Activated CD4-positive, alpha-beta T cell treated with anti-CD3 and anti-CD28 coated beads, Interleukin-2, amount 50 U/mL, for 1 hour (primary cell): ENCODE results near the gene HTR3D.
"Not testable (repeated sequence)": the region's sequence is repeated elsewhere in the genome, so short reads cannot be mapped to it uniquely, and the experiment has no call there.

ENCODE experiments used
- DNase-seq: peaks from one replicate; pipeline ENCODE4 v3.0.0-alpha.2; 2020

Gene HTR3D, protein sequence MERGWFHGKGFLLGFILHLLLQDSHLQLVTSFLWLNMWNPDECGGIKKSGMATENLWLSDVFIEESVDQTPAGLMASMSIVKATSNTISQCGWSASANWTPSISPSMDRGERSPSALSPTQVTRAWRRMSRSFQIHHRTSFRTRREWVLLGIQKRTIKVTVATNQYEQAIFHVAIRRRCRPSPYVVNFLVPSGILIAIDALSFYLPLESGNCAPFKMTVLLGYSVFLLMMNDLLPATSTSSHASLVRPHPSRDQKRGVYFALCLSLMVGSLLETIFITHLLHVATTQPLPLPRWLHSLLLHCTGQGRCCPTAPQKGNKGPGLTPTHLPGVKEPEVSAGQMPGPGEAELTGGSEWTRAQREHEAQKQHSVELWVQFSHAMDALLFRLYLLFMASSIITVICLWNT

DNA sequence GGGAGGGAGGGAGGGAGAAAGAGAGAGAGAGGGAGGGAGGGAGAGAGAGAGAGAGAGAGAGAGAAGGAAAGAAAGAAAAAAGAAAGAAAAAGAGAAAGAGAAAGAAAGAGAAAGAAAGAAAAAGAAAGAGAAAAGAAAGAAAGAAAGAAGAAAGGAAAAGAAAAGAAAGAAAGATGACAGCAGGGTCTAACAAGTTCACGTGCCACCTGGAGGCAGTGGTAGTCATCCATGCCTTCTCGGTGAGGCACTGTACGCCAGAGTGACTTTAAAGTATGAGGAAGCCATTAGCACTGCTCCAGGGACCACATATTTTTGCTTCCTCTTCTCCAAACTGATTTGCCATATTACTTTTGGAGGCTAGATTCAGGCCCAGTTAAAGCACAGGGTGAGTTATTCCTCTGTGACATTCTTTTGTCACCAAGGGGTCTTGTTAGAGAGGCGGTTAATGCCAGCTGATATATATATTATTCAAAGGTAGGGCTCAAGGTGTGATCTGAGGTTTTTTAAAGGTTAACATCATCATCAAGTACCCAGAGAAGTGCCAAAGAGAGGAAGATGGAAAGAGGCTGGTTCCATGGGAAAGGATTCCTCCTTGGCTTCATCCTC is at the start of gene HTR3D:
HTR3D (plus strand) TSS at position 556 of the 606 bp plus-strand sequence; CDS start at position 556, 0 bp downstream.
- DNase-seq, result no peak

DNA sequence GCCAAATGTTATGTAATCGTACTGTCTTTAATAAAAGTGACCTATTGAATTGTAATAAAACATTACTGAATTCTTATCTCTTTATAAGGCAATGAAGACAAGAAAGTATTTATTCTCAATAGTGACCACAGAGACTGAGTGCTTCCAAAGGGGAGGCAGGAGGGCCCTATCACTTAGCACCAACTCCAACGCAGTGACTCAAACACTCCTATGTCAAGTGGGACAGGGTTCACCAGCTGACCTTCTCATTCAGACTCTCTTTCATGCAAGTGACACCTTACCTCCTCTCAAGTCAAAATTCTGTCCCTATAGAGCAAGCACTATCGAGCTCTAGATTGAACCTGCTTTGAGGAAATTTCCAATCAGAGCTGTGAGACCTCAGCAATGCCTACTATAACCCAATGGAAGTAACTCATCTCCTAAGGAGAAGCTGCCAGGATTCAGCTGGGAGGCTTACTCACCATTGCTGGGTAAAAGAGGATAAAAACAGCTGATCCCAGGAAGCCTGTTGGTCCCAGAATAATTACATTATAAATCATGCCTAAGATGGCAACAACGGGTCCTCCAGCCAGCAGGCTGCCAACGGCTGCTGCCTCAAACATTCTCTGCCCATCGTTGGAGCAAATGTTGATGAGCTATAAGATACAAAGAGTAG is 49.4 kb upstream of the HTR3D start:
- DNase-seq, result no peak

DNA sequence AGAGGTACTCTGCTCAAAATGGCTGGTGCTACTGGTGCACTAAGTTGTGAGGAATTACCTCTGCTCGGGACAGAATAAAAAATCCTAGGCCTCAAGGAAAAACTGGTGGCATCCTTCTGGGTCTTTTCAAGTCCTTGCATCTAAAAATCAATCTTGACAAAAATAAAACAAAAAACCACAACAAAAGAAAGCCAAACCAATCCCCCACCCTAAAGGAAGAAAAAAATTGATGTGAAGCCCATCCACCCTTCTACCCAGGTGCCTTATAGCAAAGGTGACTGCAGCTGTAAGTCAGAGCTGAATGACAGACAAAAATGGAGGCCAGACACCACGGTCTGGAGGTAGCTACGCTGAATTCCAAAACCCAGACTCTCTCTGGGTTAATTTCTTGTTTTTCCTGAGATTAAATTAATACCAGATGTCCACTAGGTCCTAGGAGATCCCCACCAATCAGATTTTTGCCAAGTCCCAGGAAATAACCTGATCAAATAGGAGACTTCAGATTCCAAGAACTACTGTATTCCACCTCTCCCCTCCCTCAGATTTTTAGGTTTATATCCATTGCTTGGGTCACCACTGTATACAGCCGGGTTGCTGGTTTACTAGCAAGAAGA is 47.3 kb upstream of the HTR3D start:
- no peak for DNase-seq

DNA sequence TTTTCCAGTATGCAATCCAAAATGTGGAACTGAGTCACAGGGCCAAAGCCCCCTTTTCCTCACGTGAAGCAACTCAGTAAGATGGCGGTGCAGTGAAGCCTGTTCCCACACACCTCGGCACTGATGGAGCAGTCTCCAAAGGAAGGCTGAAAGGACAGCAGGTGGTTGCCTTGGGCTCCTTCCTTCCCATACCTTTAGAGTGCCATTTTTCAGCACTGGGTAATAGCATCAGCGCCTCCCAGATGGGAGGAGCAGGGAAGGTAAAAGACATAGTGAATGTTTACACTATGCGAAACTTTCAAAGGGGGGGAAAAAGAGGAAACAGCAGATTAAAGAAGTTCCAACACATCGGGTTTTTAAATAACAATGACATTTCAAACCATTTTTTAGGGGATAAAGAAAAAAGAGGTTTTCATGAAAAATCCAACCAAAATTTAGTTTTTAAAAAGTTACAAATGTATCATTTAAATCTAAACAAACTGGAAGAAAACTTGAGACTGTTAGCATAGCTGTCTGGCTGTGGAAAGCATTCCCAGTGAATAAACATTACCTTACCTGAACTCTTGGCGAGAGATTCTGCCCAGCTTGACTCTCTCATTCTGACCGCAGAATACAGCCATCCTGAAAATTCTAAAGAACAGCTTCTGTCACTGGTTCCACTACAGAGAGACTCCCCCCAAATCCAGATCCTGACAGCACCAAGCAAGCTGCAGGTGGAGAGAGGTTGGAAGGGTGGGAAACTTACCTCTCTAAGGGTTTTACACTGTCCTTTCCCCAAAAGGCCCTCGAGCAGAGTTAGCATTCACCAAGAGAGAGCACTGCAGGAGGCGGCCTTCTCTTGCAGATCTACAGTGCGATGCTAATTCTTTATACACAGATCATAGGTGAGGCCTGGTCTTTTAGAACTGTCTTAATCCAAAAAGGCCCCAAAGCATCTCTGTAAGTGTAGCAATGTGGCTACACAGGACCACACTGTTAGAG is 46.5 kb upstream of the HTR3D start:
- no peak for DNase-seq

DNA sequence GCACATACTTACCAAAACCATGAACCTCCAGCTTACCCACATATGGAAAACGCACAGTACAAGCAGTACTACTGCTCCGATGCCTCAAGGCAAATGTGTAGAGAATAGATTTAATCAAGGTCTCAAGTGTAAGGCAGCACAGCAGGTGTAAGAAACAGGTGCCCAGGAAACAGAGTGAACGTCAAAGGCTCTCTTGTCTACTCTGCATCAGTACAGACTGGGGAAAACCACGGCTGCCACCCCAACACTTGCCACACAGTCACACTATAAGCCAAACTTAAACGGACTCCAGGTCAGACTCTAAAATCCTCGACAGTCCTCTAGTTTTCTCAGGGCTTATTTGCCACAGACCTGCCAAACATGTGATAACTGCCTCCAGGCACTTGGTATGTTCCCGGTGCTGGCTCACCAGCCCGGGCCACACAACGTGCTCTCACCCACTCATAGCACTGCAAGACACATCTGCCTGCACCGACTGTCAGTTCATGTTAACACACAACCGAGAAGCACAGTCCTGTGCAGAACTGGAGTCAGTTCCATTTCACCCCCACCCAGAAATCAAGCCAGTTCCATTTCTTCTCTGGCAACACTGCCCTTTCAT is 44.4 kb upstream of the HTR3D start:
- no peak for DNase-seq

DNA sequence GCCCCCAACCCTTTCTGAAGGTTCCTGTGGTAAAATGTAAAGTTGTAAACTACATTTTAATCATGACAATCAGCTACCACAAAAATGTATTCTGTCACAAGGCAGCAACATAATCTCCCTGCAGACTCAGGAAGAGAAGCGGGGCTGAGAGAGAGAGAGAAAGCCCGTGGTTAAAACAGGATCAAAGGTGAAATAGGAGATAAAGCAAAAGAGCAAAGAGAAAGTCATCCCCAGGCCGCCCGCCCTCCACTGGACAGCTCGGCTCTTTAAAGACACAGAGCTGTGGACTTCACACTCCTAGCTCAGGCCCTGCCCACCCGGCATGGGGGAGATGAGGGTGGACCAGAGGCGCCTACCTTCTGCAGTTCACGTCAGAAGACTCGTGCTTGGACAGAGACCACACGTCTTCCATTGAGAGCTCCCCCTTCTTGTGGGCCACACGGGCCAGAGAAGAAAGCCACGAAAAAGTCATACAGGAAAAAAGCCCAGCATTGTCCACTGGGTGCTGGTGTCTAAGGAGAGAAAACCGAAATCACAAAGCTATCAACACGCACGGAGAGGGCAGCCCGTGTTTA is 43.2 kb upstream of the HTR3D start:
- no peak for DNase-seq

DNA sequence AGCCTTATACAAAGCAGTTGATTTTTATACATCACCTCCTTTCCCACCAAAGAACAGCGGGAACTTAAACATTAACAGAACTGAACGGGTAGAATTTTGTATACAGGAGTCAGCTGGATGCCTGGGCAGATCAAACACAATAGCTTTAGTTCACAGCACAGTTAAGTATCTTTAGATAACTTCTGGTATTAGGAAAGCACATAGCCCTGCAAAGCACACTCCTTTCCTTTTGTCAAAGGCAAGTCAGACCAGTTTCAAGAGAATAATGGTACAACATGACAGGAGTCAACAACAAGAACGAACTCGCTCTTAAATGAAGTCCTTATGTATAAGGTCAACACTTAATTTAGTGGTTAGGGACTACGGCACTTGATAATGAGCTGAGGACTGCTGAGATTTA is 40.1 kb upstream of the HTR3D start:
- DNase-seq, result no peak

DNA sequence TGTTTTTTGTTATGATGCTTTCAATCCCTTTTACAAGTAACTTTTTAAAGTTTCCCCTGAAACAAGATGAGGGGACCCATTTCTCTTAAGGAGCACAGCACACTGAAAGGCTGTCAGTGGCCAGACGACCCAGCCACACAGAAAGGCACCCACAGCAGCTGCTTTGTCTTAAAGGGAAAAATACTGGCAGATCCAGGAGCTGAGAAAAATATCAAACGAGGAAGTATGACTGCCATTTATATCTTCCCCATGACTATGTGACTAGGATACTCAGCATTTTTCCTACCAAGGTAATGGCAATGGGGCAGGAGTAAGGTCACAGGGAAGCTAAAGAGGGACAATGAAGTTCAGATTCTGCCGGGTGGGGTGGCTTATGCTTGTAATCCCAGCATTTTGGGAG is 29.8 kb upstream of the HTR3D start:
- DNase-seq, result no peak

DNA sequence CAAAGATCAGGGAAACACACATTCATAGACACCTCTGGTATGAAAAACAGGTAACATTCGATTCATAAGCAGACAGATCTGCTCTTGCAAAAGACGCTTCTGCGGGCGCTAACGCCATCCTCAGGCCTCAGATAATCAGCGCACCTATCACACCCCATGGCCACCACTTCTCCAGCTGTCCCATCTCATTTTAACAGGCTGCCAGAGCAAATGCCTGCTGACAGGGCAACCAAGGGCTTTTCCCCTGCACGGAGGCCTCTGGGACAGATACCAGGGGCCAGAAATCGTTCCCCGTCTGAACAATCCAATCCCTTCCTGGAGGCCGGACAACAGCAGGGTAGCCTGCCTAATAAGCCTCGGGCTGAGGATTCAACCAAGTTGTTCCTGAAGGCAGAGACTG is 29.1 kb upstream of the HTR3D start:
- no peak for DNase-seq

DNA sequence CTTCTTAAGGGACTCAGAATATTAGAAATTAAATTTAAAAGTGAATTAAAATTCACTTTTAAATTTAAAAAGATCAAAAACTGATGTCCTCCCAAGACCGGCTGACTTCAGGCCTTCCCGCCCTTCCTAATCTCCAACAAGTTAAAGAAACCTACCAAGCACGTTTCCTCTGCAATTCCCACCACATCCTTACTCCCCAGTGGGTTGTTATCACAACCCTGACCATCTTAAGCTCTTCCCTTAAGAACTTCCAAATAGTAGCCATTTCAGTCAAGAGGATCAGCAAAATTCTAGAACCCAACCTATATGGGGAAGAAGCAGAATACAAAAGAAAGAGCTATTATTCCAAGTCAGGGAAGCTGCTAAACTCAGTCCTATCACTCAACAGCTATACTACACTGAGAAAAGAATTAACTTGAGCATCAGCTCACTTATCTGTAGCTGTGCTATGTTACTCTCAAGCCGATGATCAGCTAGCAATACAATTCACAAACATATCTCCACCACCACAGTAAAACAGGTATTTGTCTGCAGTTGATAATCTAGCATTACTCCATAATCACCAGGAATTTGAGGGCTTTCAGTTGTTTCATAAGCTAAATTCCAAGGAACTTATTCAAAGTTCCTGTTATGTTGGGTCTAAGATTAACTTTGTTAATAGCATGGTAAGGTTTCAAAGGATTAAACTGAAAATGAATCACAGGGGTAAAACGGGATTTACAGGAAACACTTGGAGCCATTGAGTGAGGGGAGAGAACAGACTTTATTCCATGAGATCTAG is 28.2 kb upstream of the HTR3D start:
- DNase-seq, result no peak

DNA sequence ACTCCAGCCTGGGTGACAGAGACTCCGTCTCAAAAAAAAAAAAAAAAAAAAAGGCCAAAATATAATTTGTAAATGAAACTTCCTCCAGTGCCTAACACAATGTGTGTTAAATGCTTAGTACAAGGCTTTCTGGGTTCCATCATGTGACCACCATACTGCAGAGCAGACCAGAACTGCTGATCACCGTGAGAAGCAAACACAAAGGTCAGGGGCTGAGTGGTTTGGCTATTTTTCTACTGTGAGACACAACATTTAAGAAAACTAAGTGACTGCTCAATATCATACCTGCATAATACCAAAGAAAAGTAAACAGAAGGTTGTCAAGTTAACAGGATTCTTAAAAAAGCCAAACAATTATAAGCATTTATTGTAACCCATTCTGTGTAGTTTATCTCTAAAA is 27.1 kb upstream of the HTR3D start:
- DNase-seq, result no peak

DNA sequence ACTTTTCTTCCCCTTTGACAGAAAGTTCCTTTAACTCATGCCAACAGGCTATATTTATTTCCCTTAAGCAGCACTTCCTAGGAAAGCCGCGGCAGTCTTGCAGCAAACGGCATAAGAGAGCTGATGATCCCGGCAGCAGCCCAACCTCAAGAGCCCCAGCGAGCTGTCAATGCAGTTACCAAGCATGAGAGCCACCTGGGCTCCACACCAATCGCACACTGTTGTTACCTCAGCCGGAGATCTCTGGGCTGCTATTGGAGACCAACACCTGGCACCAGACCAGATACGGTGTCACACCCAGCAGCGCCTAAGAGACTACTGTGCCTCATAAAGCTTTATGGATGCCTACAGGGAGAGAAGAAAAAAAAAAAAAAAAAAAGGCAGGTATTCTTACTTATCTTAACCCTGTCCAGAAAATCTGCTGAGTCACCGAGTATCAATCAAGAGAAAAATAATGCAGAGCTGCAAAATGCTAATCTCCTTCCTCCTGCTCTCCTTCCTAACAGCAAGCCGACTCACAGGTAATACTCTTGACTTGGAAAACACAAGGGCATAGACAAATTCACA is 25.5 kb upstream of the HTR3D start:
- DNase-seq, result no peak

DNA sequence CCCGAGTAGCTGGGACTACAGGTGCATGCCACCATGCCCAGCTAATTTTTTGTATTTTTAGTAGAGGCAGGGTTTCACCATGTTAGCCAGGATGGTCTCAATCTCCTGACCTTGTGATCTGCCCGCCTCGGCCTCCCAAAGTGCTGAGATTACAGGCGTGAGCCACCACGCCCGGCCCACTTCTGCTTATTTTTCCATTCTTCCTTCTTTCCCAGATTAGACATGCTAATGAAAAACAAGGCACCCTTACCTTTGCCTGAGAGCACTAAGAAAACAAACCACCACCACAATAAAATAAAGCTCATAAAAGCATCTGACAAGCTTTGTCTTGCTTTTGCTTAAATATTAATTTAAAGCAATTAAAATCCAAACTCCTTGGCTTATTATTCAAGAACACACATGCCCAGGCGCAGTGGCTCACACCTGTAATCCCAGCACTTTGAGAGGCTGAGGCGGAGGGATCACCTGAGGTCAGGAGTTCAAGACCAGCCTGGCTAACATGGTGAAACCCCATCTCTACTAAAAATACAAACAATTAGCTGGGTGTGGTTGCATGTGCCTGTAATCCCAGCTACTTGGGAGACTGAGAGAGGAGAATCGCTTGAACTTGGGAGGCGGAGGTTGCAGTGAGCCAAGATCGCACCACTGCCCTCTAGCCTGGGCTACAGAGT is 24.3 kb upstream of the HTR3D start:
- not testable (repeated sequence) for DNase-seq

DNA sequence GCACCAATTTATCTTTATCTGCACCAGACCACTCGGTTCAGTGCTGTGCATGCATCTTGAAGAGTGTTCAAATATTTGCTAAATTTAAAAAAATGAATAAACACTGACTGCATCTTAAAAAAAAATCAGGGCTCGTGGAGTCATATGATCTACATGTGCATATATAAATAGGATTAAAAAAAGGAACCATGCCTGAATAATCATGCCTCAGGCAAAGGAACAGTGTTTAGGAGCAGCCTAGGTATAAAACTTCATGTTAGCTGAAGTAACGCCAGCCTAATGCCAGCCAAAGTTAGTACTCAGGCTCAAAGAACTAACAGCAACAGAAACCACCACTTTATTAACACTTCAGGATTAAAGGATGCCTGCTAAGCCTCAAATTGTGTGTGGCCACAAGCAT is 23.4 kb upstream of the HTR3D start:
- no peak for DNase-seq

DNA sequence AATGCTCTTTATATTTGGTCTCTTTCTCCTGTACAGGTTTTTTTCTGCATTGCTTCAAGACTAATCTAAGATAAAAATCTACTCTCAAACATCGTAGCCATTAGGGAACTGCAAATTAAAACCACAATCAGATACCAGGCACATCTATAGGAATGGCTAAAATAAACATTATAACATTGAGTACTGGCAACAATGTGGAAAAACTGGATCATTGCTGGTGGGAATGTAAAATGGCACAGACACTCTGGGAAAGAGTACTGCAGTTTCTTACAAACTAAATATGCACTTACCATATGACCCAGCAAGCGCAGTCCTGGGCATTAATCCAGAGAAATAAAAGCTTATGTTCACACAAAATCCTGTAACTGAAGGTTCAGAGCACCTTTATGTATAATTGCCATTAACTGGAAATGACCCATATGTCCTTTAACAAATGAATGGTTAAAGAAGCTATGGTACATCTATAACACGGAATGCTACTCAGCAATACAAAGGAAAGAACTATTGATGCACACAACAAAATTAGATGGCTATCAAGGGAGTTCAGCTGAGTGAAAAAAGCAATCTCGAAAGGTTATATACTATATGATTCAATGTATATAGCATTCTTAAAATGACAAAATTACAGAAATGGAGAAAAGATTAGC is 20.2 kb upstream of the HTR3D start:
- no peak for DNase-seq

DNA sequence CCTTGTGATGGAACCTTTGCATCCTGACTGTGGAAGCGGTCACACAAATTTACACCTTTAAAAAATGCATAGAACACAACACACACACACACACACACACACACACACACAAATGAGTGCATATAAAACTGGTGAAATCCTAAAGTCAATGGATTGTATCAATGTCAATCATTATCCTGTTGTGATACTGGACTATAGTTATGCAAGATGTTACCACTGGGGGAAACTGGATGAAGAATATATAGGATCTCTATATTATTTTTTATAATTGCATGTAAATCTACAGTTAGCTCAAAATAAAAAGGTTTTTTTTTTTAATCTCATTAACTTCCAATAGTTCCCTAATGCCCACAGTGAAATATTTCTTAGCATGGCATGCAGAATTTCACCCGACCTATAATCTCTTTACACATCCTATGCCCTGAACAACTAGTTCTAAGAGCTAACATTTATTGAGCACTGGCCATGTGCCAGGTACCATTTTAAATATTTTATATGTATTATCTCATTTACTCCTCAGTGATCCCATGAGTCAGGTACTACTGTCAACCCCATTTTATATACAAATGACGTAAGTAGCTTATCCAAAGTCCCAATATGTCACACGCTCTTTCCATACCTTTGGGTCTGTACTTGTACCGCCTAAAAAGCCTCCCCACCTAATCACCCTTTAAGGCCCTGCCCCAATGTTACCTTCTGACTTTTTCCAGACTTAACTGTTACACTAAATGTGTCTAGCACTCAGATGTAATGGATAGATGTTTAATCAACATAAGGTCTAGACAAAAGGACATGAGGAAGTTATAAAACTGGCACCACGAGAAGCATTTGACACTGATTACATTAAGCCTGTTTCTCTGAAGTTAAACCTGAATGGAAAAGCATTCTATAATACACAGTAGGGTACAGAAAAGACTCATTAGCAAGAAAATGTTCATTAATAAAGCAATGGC is 19.3 kb upstream of the HTR3D start:
- DNase-seq, result no peak

DNA sequence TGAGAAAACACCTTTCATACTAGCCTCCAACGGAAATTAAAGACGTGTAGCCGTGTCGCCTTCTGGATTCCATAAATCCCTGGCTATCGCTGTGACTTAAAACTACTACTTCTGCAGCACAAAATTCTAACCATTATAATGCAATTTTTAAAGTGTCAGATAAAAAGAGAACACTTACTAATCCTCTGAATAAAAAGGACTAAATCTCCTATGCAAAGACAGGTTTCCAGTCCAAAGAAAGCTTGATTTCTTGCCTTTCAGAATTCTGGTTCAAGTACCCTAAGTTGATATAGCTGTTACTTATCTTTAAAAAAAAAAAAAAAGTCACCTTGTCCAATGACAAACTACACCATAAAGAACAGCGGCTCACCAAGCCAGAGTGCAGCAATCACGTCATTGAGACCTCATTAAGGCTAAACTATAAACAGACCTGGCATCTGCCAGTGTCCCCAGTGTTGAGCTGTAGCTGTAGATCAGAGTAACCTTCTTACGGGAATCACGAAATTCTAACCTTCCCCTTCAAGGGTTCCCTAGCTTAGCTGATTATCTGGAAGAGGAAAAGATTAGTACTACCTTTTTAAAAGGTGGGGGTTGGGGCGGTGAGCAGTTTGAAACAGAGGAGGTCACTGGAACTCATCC is 16.0 kb upstream of the HTR3D start:
- no peak for DNase-seq

DNA sequence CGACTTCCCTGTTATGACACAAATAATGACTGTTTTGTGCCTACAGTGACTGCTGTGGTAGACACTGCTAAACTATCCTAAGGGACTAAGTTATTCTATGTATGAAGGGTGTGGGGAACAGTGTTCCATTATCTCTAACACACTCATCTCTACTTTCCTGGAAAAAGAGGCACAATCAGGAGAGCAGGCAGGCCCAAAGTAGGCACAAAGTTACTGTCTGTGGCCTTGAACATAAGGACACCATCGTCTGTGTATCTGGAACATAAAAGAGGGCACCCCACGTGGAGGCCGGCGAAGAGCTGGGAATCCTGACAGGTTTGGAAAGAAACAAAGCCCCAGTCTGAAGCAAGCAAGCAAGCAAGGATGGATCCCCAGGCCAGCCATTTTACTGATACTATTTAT is 15.4 kb upstream of the HTR3D start:
- DNase-seq, result no peak
